ENCODE results near the gene PPM1E. TPM values are rescaled to one million over a fixed set of nuclear protein-coding genes. Genes with fewer than 3 reads are reported as not detected.

PPM1E gene
- total RNA-seq, 3 donors from 2014 or later, result under 0.01 to 0.44 (median 0.16) TPM

DNA sequence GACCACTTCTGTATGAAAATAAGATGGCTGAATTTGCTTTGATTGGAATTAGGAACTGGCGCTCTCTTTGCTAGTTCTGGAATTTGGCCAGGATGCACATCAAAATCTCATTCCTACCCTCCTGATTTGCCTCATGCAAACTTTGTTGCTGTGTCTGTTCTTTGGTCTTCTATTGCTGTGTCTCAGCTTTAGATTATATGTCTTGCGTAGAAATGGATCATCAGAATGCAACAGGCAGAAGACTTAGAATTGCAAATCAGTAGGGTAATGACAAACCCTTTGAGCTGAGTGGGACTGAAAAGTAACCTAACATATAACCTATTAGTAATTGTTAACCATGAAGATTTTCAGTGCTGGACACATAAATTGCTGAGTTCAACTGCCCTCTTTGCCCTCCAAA, 33.0 kb upstream of the PPM1E start:
- Histone ChIP-seq H3K4me1 (no peaks in the 10 kb centered on the region), H3K27ac (no peak overlapping the region), H3K27me3 (no peaks in the 10 kb centered on the region), H3K9me3 (no peaks in the 10 kb centered on the region), H3K36me3 (no peaks in the 10 kb centered on the region), H3K4me3 (no peak overlapping the region)
- intact Hi-C loops (cut with DNase I; ENCODE audit: low total_unique reads), result no loop called here
- TF ChIP-seq POLR2A (IDR thresholded peaks at IDR 0.05) (no peak), POLR2AphosphoS5 (IDR thresholded peaks at IDR 0.05) (no peak)
- TF ChIP-seq, protein P1, sequence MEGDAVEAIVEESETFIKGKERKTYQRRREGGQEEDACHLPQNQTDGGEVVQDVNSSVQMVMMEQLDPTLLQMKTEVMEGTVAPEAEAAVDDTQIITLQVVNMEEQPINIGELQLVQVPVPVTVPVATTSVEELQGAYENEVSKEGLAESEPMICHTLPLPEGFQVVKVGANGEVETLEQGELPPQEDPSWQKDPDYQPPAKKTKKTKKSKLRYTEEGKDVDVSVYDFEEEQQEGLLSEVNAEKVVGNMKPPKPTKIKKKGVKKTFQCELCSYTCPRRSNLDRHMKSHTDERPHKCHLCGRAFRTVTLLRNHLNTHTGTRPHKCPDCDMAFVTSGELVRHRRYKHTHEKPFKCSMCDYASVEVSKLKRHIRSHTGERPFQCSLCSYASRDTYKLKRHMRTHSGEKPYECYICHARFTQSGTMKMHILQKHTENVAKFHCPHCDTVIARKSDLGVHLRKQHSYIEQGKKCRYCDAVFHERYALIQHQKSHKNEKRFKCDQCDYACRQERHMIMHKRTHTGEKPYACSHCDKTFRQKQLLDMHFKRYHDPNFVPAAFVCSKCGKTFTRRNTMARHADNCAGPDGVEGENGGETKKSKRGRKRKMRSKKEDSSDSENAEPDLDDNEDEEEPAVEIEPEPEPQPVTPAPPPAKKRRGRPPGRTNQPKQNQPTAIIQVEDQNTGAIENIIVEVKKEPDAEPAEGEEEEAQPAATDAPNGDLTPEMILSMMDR (IDR thresholded peaks at IDR 0.05), result no peak
- DNase-seq (ENCODE audit: low spot score in 2 of 2), result no peak

- DNase-seq (ENCODE audit: low spot score in 2 of 2), result no peak
- intact Hi-C loops (cut with DNase I; ENCODE audit: low total_unique reads), result no loop called here
Observed at GRCh38 chr17:58728798-58729197, 26.9 kb upstream of the PPM1E start.

DNA sequence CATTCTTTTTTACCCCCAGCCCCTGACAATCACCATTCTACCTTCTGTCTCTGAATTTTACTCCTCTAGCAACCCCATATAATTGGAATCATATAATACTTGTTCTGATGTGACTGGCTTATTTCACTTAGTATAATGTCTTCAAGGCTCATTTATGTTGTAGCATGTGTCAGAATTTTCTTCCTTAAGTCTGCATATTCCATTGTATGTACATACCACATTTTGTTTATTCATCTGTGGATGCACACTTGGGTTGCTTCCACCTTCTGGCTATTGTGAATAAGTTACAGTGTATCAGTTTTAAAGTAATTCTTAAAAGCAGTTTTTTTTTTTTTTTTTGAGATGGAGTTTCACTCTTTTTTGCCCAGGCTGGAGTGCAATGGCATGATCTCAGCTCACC, 24.7 kb upstream of the PPM1E start:
- no peak for DNase-seq (ENCODE audit: low spot score in 2 of 2)
- Histone ChIP-seq H3K4me1 (no peaks in the 10 kb centered on the region), H3K27me3 (no peaks in the 10 kb centered on the region), H3K27ac (no peak overlapping the region), H3K4me3 (no peak overlapping the region), H3K36me3 (no peaks in the 10 kb centered on the region), H3K9me3 (no peaks in the 10 kb centered on the region)
- intact Hi-C loops (cut with DNase I; ENCODE audit: low total_unique reads), result no loop called here
- TF ChIP-seq POLR2A (IDR thresholded peaks at IDR 0.05), result no peak
- TF ChIP-seq POLR2AphosphoS5 (IDR thresholded peaks at IDR 0.05), result no peak
- TF ChIP-seq, protein P1 (IDR thresholded peaks at IDR 0.05), result no peak

More at GRCh38 chr17:58728798-58729197, 26.9 kb upstream of the PPM1E start:
- Histone ChIP-seq H3K9me3 (no peaks in the 10 kb centered on the region), H3K27ac (no peak overlapping the region), H3K27me3 (no peaks in the 10 kb centered on the region), H3K4me1 (no peaks in the 10 kb centered on the region), H3K4me3 (no peak overlapping the region), H3K36me3 (no peaks in the 10 kb centered on the region)
- TF ChIP-seq POLR2AphosphoS5 (IDR thresholded peaks at IDR 0.05), result no peak

DNA sequence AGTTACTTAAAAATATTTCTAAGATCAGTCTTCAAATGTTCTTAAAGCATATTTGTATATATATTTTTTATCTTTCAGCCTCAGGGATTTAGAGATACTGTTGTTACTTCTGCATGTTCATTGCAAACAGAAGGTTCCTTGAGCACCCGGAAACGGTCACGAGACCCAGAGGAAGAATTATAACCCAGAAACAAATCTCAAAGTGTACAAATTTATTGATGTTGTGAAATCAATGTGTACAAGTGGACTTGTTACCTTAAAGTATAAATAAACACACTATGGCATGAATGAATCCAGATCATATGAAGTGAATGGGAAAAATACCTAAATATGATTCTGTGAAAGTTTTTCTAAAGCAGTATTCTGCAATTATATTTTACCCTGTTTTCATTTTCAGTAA, 21.6 kb upstream of the PPM1E start:
- Histone ChIP-seq H3K4me1 (no peaks in the 10 kb centered on the region), H3K27ac (no peak overlapping the region), H3K4me3 (no peak overlapping the region), H3K36me3 (no peaks in the 10 kb centered on the region), H3K9me3 (no peaks in the 10 kb centered on the region), H3K27me3 (no peaks in the 10 kb centered on the region)
- intact Hi-C loops (cut with DNase I; ENCODE audit: low total_unique reads), result no loop called here
- TF ChIP-seq POLR2A (IDR thresholded peaks at IDR 0.05) (no peak), POLR2AphosphoS5 (IDR thresholded peaks at IDR 0.05) (no peak)
- TF ChIP-seq, protein P1 (IDR thresholded peaks at IDR 0.05), result no peak
- DNase-seq (ENCODE audit: low spot score in 2 of 2), result no peak

DNA sequence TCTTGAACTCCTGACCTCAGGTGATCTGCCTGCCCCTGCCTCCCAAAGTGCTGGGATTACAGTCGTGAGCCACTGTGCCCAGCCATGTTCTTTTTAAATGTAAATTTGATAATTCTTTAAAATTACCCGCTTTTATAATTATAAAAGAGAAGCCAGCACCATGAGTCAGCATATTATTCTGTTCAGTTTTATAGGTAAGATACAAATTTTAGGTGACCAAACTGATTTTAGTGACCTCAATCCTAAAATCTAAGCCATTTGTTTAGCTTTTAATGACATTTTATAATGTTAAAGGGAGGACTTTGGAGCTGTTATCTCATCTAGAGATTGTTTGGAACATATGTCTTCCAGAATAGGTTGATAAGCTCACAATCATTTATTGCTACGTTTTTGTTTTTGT, 20.8 kb upstream of the PPM1E start:
- Histone ChIP-seq H3K27ac (no peak overlapping the region), H3K36me3 (no peaks in the 10 kb centered on the region), H3K27me3 (no peaks in the 10 kb centered on the region), H3K9me3 (no peaks in the 10 kb centered on the region), H3K4me3 (no peak overlapping the region), H3K4me1 (no peaks in the 10 kb centered on the region)
- DNase-seq (ENCODE audit: low spot score in 2 of 2), result no peak
- TF ChIP-seq POLR2A (IDR thresholded peaks at IDR 0.05) (no peak), POLR2AphosphoS5 (IDR thresholded peaks at IDR 0.05) (no peak)
- TF ChIP-seq, protein P1 (IDR thresholded peaks at IDR 0.05), result no peak
- intact Hi-C loops (cut with DNase I; ENCODE audit: low total_unique reads), result no loop called here

- H3K9me3 ChIP-seq, result no peaks in the 10 kb centered on the region
- TF ChIP-seq POLR2AphosphoS5 (IDR thresholded peaks at IDR 0.05), result no peak
- TF ChIP-seq POLR2A (IDR thresholded peaks at IDR 0.05), result no peak
- TF ChIP-seq, protein P1 (IDR thresholded peaks at IDR 0.05), result no peak
- H3K27me3 ChIP-seq, result no peaks in the 10 kb centered on the region
- DNase-seq (ENCODE audit: low spot score in 2 of 2), result no peak
- H3K4me3 ChIP-seq, result no peak overlapping the region
- no peaks in the 10 kb centered on the region for H3K36me3 ChIP-seq
- intact Hi-C loops (cut with DNase I; ENCODE audit: low total_unique reads), result no loop called here
- no peak overlapping the region for H3K27ac ChIP-seq
- H3K4me1 ChIP-seq, result no peaks in the 10 kb centered on the region
Observed at GRCh38 chr17:58741121-58741625, 14.5 kb upstream of the PPM1E start.

All from breast epithelium (tissue), 4 donors.